Measurements from ENCODE around the gene ADAMTS16. TPM values are rescaled to one million over a fixed set of nuclear protein-coding genes. Genes with fewer than 3 reads are reported as not detected.

ADAMTS16 gene
- total RNA-seq, 3 donors from 2014 or later, result 0.10 to 0.35 (median 0.26) TPM

DNA sequence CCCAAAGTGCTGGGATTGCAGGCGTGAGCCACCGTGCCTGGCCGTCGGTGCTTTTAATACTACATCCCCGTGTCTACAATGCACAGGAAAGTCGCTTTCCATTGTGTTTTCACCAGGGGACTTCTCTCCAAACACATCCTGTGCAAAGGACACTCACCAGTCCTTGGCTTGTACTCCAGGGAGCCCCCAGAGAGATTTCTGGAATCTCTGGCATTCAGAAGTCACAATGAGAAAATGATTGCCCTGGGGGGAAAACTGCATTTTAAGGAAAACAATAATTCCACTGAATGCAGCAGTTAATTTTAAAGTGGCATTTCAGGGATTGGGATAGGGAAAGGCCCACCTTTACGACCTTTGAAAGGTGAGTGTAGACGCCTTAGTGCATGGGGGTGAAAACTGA lies 112.0 kb downstream of the ADAMTS16 start:
- DNase-seq (no peak), ATAC-seq (no peak)
- TF ChIP-seq, protein P1, sequence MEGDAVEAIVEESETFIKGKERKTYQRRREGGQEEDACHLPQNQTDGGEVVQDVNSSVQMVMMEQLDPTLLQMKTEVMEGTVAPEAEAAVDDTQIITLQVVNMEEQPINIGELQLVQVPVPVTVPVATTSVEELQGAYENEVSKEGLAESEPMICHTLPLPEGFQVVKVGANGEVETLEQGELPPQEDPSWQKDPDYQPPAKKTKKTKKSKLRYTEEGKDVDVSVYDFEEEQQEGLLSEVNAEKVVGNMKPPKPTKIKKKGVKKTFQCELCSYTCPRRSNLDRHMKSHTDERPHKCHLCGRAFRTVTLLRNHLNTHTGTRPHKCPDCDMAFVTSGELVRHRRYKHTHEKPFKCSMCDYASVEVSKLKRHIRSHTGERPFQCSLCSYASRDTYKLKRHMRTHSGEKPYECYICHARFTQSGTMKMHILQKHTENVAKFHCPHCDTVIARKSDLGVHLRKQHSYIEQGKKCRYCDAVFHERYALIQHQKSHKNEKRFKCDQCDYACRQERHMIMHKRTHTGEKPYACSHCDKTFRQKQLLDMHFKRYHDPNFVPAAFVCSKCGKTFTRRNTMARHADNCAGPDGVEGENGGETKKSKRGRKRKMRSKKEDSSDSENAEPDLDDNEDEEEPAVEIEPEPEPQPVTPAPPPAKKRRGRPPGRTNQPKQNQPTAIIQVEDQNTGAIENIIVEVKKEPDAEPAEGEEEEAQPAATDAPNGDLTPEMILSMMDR (IDR thresholded peaks at IDR 0.05), result no peak
- no peaks in the 10 kb centered on the region for H3K36me3 ChIP-seq (ENCODE audit: low read depth)
- H3K4me1 ChIP-seq (ENCODE audit: low read depth), result no peaks in the 10 kb centered on the region
- H3K9me3 ChIP-seq, result peaks cover 10% of the 10 kb centered on the region
- no peak overlapping the region for H3K4me3 ChIP-seq
- intact Hi-C loops (cut with DNase I, micrococcal nuclease), result no loop called here

DNA sequence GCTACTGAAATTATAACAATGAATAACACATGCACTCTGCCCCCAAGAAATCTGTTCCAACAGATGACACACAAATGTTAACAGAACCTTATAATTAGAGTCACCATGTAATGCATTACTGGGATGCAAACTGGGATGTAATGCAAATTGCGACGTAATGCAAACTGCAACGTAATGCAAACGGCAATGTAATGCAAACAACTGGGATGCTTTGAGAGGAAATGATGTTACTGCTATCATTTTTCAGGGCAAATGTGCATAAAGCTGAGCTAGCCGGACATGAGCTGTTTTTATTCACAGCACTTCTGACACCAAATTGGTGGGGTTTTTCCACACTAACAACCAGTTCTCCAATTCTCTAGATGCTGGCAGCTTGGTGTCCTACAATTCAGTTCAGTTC lies 117.2 kb downstream of the ADAMTS16 start:
- Histone ChIP-seq H3K4me1 (ENCODE audit: low read depth) (no peaks in the 10 kb centered on the region), H3K4me3 (no peak overlapping the region), H3K36me3 (ENCODE audit: low read depth) (no peaks in the 10 kb centered on the region), H3K9me3 (peaks cover 10% of the 10 kb centered on the region)
- DNase-seq, result no peak
- ATAC-seq, result no peak
- TF ChIP-seq, protein P1 (IDR thresholded peaks at IDR 0.05), result no peak
- intact Hi-C loops (cut with DNase I, micrococcal nuclease), result no loop called here

DNA sequence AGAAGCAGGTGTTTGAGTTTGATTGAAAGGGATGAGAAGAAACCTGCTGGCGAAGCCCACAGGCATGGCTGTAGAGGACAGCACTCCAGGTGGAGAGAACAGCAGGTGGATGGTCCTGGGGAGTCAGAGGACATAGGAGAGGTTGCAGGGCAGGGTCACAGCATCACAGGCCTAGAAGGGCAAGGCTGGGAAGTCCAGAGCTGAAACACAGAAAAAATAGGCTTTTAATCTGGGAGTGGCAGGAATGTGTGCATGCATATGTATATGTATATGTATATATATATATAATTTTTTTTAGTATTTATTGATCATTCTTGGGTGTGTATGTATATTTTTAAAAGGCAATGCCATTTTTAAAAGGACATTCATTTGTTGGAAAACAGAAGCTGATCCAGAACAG lies 118.4 kb downstream of the ADAMTS16 start:
- Histone ChIP-seq H3K4me1 (ENCODE audit: low read depth) (no peaks in the 10 kb centered on the region), H3K4me3 (no peak overlapping the region), H3K9me3 (peaks cover 10% of the 10 kb centered on the region), H3K36me3 (ENCODE audit: low read depth) (no peaks in the 10 kb centered on the region)
- TF ChIP-seq, protein P1 (IDR thresholded peaks at IDR 0.05), result no peak
- DNase-seq (no peak), ATAC-seq (no peak)
- intact Hi-C loops (cut with DNase I, micrococcal nuclease), result no loop called here

DNA sequence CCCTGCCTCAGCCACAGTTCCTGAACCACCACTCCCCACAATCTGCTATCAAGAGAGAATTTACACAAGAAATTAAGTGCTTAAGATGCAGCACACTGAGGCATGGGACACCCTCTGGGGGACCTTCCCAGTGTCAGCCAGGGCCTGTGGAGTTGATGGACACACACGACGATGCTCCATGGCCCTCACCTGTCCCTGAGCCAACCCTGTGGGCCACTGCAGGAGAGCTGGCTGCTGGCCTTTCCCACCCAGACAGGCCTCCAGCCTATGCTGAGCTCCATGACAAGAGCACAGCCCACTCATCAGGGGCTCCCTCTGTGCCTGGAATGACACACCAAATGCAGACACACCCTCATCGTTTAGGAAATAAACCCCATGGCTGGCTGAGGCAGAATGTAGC lies 124.6 kb downstream of the ADAMTS16 start:
- intact Hi-C loops (cut with DNase I, micrococcal nuclease), result no loop called here
- Histone ChIP-seq H3K4me3 (no peak overlapping the region), H3K36me3 (ENCODE audit: low read depth) (no peaks in the 10 kb centered on the region), H3K4me1 (ENCODE audit: low read depth) (no peaks in the 10 kb centered on the region), H3K9me3 (no peaks in the 10 kb centered on the region)
- TF ChIP-seq, protein P1 (IDR thresholded peaks at IDR 0.05), result no peak
- DNase-seq, result no peak
- no peak for ATAC-seq

DNA sequence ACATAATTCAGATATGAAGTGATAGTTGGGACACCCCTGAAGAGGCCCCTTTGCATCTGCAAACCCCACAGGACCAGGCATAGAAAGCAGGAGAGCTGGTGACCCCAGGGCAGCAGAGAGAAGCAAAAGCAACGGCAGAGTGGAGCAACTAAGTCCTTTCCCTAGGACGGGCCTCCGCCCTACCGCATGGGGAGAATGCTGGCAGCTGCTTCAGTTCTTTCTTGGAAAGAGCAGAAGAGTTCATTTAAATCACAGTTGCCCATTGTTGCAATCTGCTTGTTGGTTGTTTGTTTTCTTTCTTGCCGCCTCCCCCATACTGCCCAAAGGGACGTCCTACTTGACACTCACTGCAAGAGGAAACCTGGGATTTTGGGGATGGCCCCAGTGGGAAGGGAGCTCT lies 126.2 kb downstream of the ADAMTS16 start:
- no peak for ATAC-seq
- intact Hi-C loops (cut with DNase I, micrococcal nuclease), result no loop called here
- TF ChIP-seq, protein P1 (IDR thresholded peaks at IDR 0.05), result no peak
- Histone ChIP-seq H3K9me3 (no peaks in the 10 kb centered on the region), H3K4me1 (ENCODE audit: low read depth) (no peaks in the 10 kb centered on the region), H3K4me3 (no peak overlapping the region), H3K36me3 (ENCODE audit: low read depth) (no peaks in the 10 kb centered on the region)
- no peak for DNase-seq

DNA sequence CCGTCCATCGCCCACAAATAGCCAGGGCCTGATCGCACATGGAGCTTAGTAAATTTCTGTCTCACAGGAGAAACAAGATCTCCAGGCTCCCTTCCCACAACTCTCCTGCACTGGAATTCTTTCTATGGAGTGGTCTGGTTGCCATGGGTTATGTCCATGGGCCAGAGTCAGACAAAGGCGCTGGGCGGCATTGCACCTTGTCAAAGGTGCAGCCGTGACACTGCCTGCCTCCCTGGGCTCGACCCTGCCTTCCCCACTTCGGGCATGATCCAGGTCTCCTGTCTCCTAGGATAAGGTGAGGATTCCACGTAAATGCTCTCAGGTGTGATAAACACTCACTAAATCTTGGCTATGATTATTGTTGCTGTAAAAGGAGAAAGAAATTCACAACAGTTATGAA lies 130.0 kb downstream of the ADAMTS16 start:
- Histone ChIP-seq H3K36me3 (ENCODE audit: low read depth) (no peaks in the 10 kb centered on the region), H3K4me3 (no peak overlapping the region), H3K4me1 (ENCODE audit: low read depth) (no peaks in the 10 kb centered on the region), H3K9me3 (no peaks in the 10 kb centered on the region)
- intact Hi-C loops (cut with DNase I, micrococcal nuclease), result no loop called here
- ATAC-seq (no peak), DNase-seq (no peak)
- TF ChIP-seq, protein P1 (IDR thresholded peaks at IDR 0.05), result no peak
